ENCODE results near the gene HOXD13. TPM values are rescaled to one million over a fixed set of nuclear protein-coding genes. Genes with fewer than 3 reads are reported as not detected.

The HOXD13 gene
- polyA plus RNA-seq, 2 of the 4 experiments (the other 2 are of a cell fraction): 0.13 to 0.35 TPM

DNA sequence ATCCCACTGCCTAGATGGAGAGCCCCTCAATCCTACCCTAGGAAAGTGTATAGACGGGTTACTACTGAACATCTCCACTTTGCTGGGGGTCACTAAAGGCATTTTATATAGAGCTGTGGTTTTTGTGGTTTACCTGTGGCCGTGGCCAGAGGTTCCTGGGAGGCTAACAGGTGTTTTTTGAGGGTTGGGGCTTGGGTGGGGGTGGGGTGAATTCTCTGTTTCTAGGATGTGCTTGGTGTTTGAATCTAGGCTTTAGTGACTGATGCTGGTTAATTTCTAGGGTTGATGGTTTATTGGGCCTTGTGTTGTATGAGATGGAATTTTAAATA is 44.7 kb downstream of the HOXD13 start:
- ATAC-seq (no peak), FAIRE-seq (no peak), DNase-seq (ENCODE audit: low read depth in 1 of 2, low spot score in 1 of 2) (no peak)
- H3K9me3 ChIP-seq: no peaks in the 10 kb centered on the region
- H3K4me2 ChIP-seq: peak overlapping the region; percentile 60
- CTCF ChIA-PET: interaction anchor here (0.6 to 11.6 kb wide), 7 partner anchors 10 to 1010 kb away, joined by 3 to 216 read pairs (median 9); no protein-coding TSS in a partner anchor
- peaks cover 7% of the 10 kb centered on the region; the same call in 2 of the 3 replicates for H3K4me1 ChIP-seq
- POLR2A ChIA-PET: no interaction called here
- peak overlapping the region; percentile 47 for H3K4me3 ChIP-seq
- WGBS (ENCODE audit: missing lambda C conversion rate): 55% methylated on average over 2 of the region's 2 CpGs
- TF ChIP-seq FOSB (CRISPR knock-in tag; IDR thresholded peaks at IDR 0.05) (no peak), CHD4 (IDR thresholded peaks at IDR 0.05; ENCODE audit: borderline replicate concordance) (no peak), HMGXB4 (CRISPR knock-in tag; IDR thresholded peaks at IDR 0.05; ENCODE audit: borderline replicate concordance) (no peak), RCOR1 (IDR thresholded peaks at IDR 0.05; ENCODE audit: low read depth, low read length) (no peak), ZNF302 (CRISPR knock-in tag; IDR thresholded peaks at IDR 0.05) (no peak), TFCP2L1 (CRISPR knock-in tag; IDR thresholded peaks at IDR 0.05) (no peak), POLR2A (IDR thresholded peaks at IDR 0.05; ENCODE audit: low read length) (no peak), HEYL (CRISPR knock-in tag; IDR thresholded peaks at IDR 0.05) (no peak), PBX3 (IDR thresholded peaks at IDR 0.05) (no peak), ZSCAN20 (CRISPR knock-in tag; IDR thresholded peaks at IDR 0.05) (no peak), POLR2AphosphoS2 (conservative IDR thresholded peaks at IDR 0.05; ENCODE audit: low read length) (no peak), MYC (IDR thresholded peaks at IDR 0.05; ENCODE audit: borderline replicate concordance, low read length) (no peak), TP53 (CRISPR knock-in tag; IDR thresholded peaks at IDR 0.05) (no peak), HOXA7 (CRISPR knock-in tag; IDR thresholded peaks at IDR 0.05) (no peak), CEBPB (IDR thresholded peaks at IDR 0.05) (no peak), ZC3H11A (IDR thresholded peaks at IDR 0.05) (no peak), E2F6 (IDR thresholded peaks at IDR 0.05; ENCODE audit: borderline replicate concordance, low read depth) (no peak), CTCF (IDR thresholded peaks at IDR 0.05) (no peak), HOXB5 (CRISPR knock-in tag; IDR thresholded peaks at IDR 0.05) (no peak)
- TF ChIP-seq, protein P1, sequence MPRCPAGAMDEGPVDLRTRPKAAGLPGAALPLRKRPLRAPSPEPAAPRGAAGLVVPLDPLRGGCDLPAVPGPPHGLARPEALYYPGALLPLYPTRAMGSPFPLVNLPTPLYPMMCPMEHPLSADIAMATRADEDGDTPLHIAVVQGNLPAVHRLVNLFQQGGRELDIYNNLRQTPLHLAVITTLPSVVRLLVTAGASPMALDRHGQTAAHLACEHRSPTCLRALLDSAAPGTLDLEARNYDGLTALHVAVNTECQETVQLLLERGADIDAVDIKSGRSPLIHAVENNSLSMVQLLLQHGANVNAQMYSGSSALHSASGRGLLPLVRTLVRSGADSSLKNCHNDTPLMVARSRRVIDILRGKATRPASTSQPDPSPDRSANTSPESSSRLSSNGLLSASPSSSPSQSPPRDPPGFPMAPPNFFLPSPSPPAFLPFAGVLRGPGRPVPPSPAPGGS (IDR thresholded peaks at IDR 0.05): no peak
- H3K27ac ChIP-seq: peak overlapping the region; percentile 80 to 87

DNA sequence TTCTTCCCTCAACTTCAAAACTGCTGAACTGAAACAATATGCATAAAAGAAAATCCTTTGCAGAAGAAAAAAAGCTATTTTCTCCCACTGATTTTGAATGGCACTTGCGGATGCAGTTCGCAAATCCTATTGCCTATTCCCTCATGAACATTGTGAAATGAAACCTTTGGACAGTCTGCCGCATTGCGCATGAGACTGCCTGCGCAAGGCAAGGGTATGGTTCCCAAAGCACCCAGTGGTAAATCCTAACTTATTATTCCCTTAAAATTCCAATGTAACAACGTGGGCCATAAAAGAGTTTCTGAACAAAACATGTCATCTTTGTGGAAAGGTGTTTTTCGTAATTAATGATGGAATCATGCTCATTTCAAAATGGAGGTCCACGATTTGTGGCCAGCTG is 45.4 kb downstream of the HOXD13 start:
- Histone ChIP-seq H3K4me3 (no peak overlapping the region), H3K9me3 (no peaks in the 10 kb centered on the region), H3K4me2 (no peak overlapping the region; the same call in 2 of the 3 replicates), H3K27ac (no peak overlapping the region), H3K4me1 (peaks cover 7% of the 10 kb centered on the region; the same call in 2 of the 3 replicates)
- DNase-seq (ENCODE audit: low read depth in 1 of 2, low spot score in 1 of 2) (no peak), ATAC-seq (no peak), FAIRE-seq (no peak)
- ChIA-PET POLR2A (no interaction called here), CTCF (interaction anchor here (1.8 to 11.6 kb wide), 6 partner anchors 12 to 677 kb away, joined by 3 to 216 read pairs (median 114); no protein-coding TSS in a partner anchor)
- 82% methylated on average over 8 of the region's 8 CpGs for WGBS (ENCODE audit: missing lambda C conversion rate)
- TF ChIP-seq CHD2 (IDR thresholded peaks at IDR 0.05; ENCODE audit: low read length, partially characterized antibody) (no peak), PHF8 (IDR thresholded peaks at IDR 0.05; ENCODE audit: borderline replicate concordance, low read depth) (no peak), RFX5 (IDR thresholded peaks at IDR 0.05) (no peak), HES2 (IDR thresholded peaks at IDR 0.05) (no peak), ZSCAN20 (CRISPR knock-in tag; IDR thresholded peaks at IDR 0.05) (no peak), E2F6 (IDR thresholded peaks at IDR 0.05; ENCODE audit: borderline replicate concordance, low read depth) (no peak), JUNB (IDR thresholded peaks at IDR 0.05) (no peak), MAFK (IDR thresholded peaks at IDR 0.05; ENCODE audit: partially characterized antibody) (no peak)
- TF ChIP-seq, protein P2, sequence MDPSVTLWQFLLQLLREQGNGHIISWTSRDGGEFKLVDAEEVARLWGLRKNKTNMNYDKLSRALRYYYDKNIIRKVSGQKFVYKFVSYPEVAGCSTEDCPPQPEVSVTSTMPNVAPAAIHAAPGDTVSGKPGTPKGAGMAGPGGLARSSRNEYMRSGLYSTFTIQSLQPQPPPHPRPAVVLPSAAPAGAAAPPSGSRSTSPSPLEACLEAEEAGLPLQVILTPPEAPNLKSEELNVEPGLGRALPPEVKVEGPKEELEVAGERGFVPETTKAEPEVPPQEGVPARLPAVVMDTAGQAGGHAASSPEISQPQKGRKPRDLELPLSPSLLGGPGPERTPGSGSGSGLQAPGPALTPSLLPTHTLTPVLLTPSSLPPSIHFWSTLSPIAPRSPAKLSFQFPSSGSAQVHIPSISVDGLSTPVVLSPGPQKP (IDR thresholded peaks at IDR 0.05; ENCODE audit: low read depth, low read length): no peak
- TF ChIP-seq, protein P3, sequence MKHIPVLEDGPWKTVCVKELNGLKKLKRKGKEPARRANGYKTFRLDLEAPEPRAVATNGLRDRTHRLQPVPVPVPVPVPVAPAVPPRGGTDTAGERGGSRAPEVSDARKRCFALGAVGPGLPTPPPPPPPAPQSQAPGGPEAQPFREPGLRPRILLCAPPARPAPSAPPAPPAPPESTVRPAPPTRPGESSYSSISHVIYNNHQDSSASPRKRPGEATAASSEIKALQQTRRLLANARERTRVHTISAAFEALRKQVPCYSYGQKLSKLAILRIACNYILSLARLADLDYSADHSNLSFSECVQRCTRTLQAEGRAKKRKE (CRISPR knock-in tag; IDR thresholded peaks at IDR 0.05; ENCODE audit: low read depth): no peak

Data from A549 (cell line).